MM.1S (cell line): ENCODE measurements around the gene PPEF1.

Experiments used
- CTCF ChIP-seq: fragments of 300-600 bp; sonication (generic); IDR thresholded peaks from 2 replicates; pipeline ENCODE4 v1.5.1; 2016; ENCODE audit warnings: antibody characterized with exemption, low read length, mixed read lengths
- EZH2 ChIP-seq: fragments of 300-600 bp; sonication (generic); optimal IDR thresholded peaks from 2 replicates; pipeline ENCODE3; 2017; ENCODE audit warnings: low read depth, mild to moderate bottlenecking, antibody characterized with exemption, low read length, mixed read lengths
- EZH2phosphoT487 ChIP-seq: fragments of 300-600 bp; sonication (generic); IDR thresholded peaks from 2 replicates; pipeline ENCODE4 v1.6.1; 2018; ENCODE audit warnings: antibody characterized with exemption, low read length

- no peak for TF ChIP-seq CTCF
- no peak for TF ChIP-seq EZH2
- no peak for TF ChIP-seq EZH2phosphoT487
Measured at GRCh38 chrX:18661273-18661672, 46.2 kb upstream of the PPEF1 start.
